Progenitor cell of endocrine pancreas (in vitro differentiated cells): Measurements from ENCODE around the gene TP63. TPM values are rescaled to one million over a fixed set of nuclear protein-coding genes. Genes with fewer than 3 reads are reported as not detected.

Experiments used
- DNase-seq: peaks from one replicate; pipeline ENCODE4 v3.0.0; 2021; ENCODE audit warnings: low spot score; ENCODE audit not compliant: unreplicated experiment
- H3K27ac Mint-ChIP-seq: 2 replicates; pipeline ENCODE4 v1.8.0; 2021; ENCODE audit warnings: mild to moderate bottlenecking, moderate library complexity, mixed read lengths
- H3K27me3 Mint-ChIP-seq: 2 replicates; pipeline ENCODE4 v1.8.0; 2021; ENCODE audit warnings: mixed read lengths
- H3K36me3 Mint-ChIP-seq: 2 replicates; pipeline ENCODE4 v1.8.0; 2022; ENCODE audit warnings: mixed read lengths; ENCODE audit not compliant: insufficient read depth
- H3K4me1 Mint-ChIP-seq: 2 replicates; pipeline ENCODE4 v1.8.0; 2021; ENCODE audit warnings: low read depth, mixed read lengths
- H3K4me3 Mint-ChIP-seq: 2 replicates; pipeline ENCODE4 v1.8.0; 2021; ENCODE audit warnings: low read depth, mild to moderate bottlenecking, moderate library complexity, mixed read lengths
- H3K9me3 Mint-ChIP-seq: 2 replicates; pipeline ENCODE4 v1.8.0; 2021; ENCODE audit warnings: low read depth, mixed read lengths
- CTCF ChIP-seq: fragments of 200-600 bp; sonication (generic); IDR thresholded peaks from one replicate; pipeline ENCODE4 v1.5.0; 2021; ENCODE audit warnings: antibody characterized with exemption, mild to moderate bottlenecking; ENCODE audit not compliant: unreplicated experiment
- total RNA-seq: library from RNA; stranded (reverse); gene quantifications from 2 replicates; pipeline ENCODE4 v1.2.1, GENCODE V29; 2021

Gene TP63
- total RNA-seq, 1 donor from 2014 or later: 0.72 TPM

GRCh38 chr3:189871418-189871817 lies 240.2 kb downstream of the TP63 start:
- Mint-ChIP-seq H3K9me3 (peaks cover 3% of the 10 kb centered on the region), H3K36me3 (no peaks in the 10 kb centered on the region), H3K27ac (no peak overlapping the region), H3K4me1 (no peaks in the 10 kb centered on the region), H3K27me3 (peaks cover 38% of the 10 kb centered on the region), H3K4me3 (no peak overlapping the region)
- no peak for DNase-seq
- TF ChIP-seq CTCF: no peak

GRCh38 chr3:189883113-189883753 lies 252.0 kb downstream of the TP63 start:
- no peak for DNase-seq
- H3K4me1 Mint-ChIP-seq: no peaks in the 10 kb centered on the region
- peaks cover 74% of the 10 kb centered on the region for H3K27me3 Mint-ChIP-seq

GRCh38 chr3:189890496-189890895 lies 259.3 kb downstream of the TP63 start:
- H3K36me3 Mint-ChIP-seq: peaks cover 2% of the 10 kb centered on the region
- H3K27me3 Mint-ChIP-seq: peaks cover 84% of the 10 kb centered on the region
- DNase-seq: no peak
- H3K9me3 Mint-ChIP-seq: no peaks in the 10 kb centered on the region
- no peak overlapping the region for H3K4me3 Mint-ChIP-seq
- no peak overlapping the region for H3K27ac Mint-ChIP-seq
- no peak for TF ChIP-seq CTCF
- H3K4me1 Mint-ChIP-seq: no peaks in the 10 kb centered on the region

More at GRCh38 chr3:189883113-189883753, 252.0 kb downstream of the TP63 start:
- no peaks in the 10 kb centered on the region for H3K36me3 Mint-ChIP-seq
- no peak overlapping the region for H3K4me3 Mint-ChIP-seq
- no peaks in the 10 kb centered on the region for H3K9me3 Mint-ChIP-seq
- H3K27ac Mint-ChIP-seq: no peak overlapping the region
- no peak for TF ChIP-seq CTCF

- Mint-ChIP-seq H3K36me3 (no peaks in the 10 kb centered on the region), H3K9me3 (no peaks in the 10 kb centered on the region), H3K27ac (no peak overlapping the region), H3K27me3 (peaks cover 82% of the 10 kb centered on the region), H3K4me3 (no peak overlapping the region), H3K4me1 (peaks cover 3% of the 10 kb centered on the region)
- DNase-seq: no peak
- no peak for TF ChIP-seq CTCF
Observed at GRCh38 chr3:189896533-189896932, 265.3 kb downstream of the TP63 start.

- H3K9me3 Mint-ChIP-seq: no peaks in the 10 kb centered on the region
- TF ChIP-seq CTCF: no peak
- no peak for DNase-seq
- H3K36me3 Mint-ChIP-seq: no peaks in the 10 kb centered on the region
- H3K4me3 Mint-ChIP-seq: no peak overlapping the region
- peaks cover 3% of the 10 kb centered on the region for H3K4me1 Mint-ChIP-seq
- H3K27me3 Mint-ChIP-seq: peaks cover 80% of the 10 kb centered on the region
- no peak overlapping the region for H3K27ac Mint-ChIP-seq
Observed at GRCh38 chr3:189897406-189897805, 266.2 kb downstream of the TP63 start.
